HFFc6 (cell line): Measurements from ENCODE around the gene CADM2. TPM values are rescaled to one million over a fixed set of nuclear protein-coding genes. Genes with fewer than 3 reads are reported as not detected.

ENCODE experiments used
- DNase-seq: peaks from one replicate; pipeline ENCODE4 v3.0.0-alpha.2; 2018
- H3K27ac Mint-ChIP-seq: 2 replicates; pipeline ENCODE4 v1.8.0; 2020; ENCODE audit warnings: mild to moderate bottlenecking, mixed read lengths
- H3K27me3 Mint-ChIP-seq: 2 replicates; pipeline ENCODE4 v1.8.0; 2021; ENCODE audit warnings: mild to moderate bottlenecking, moderate library complexity, mixed read lengths; ENCODE audit not compliant: insufficient read depth
- H3K36me3 Mint-ChIP-seq: 2 replicates; pipeline ENCODE4 v1.8.0; 2021; ENCODE audit warnings: low read depth, mixed read lengths
- H3K4me1 Mint-ChIP-seq: 2 replicates; pipeline ENCODE4 v1.8.0; 2020; ENCODE audit warnings: low read depth, mixed read lengths
- H3K4me3 Mint-ChIP-seq: 2 replicates; pipeline ENCODE4 v1.8.0; 2020; ENCODE audit warnings: mild to moderate bottlenecking, moderate library complexity, mixed read lengths
- H3K9me3 Mint-ChIP-seq: 2 replicates; pipeline ENCODE4 v1.8.0; 2020; ENCODE audit warnings: mild to moderate bottlenecking, mixed read lengths
- CTCF ChIP-seq: fragments of 200-600 bp; sonication (generic); IDR thresholded peaks from 2 replicates; pipeline ENCODE4 v1.5.0; 2021; ENCODE audit warnings: antibody characterized with exemption, mild to moderate bottlenecking
- total RNA-seq, 6 experiments: library from RNA; stranded (reverse); fragmentation: NEBNext Ultra II Directional; extraction: Animal tissue kit (Norgen Biotek cat#: 25700); gene quantifications; 2 replicates in 1 of 6; 3 replicates in 5 of 6; pipeline ENCODE4 v1.2.3, GENCODE V29; 2021

CADM2 gene
- total RNA-seq, 6 experiments from 2014 or later: not detected

GRCh38 chr3:85020828-85021227 is 62.0 kb downstream of the CADM2 start:
- no peaks in the 10 kb centered on the region for H3K4me1 Mint-ChIP-seq
- no peaks in the 10 kb centered on the region for H3K36me3 Mint-ChIP-seq
- DNase-seq: no peak
- no peak for TF ChIP-seq CTCF
- no peaks in the 10 kb centered on the region for H3K27me3 Mint-ChIP-seq
- no peak overlapping the region for H3K4me3 Mint-ChIP-seq
- no peak overlapping the region for H3K27ac Mint-ChIP-seq
- peaks cover 16% of the 10 kb centered on the region for H3K9me3 Mint-ChIP-seq

- Mint-ChIP-seq H3K4me3 (no peak overlapping the region), H3K27me3 (no peaks in the 10 kb centered on the region; the same call in 1 of the 2 replicates), H3K36me3 (no peaks in the 10 kb centered on the region), H3K27ac (no peak overlapping the region), H3K9me3 (peaks cover 31% of the 10 kb centered on the region), H3K4me1 (no peaks in the 10 kb centered on the region)
- no peak for TF ChIP-seq CTCF
- DNase-seq: no peak
Measured at GRCh38 chr3:85030052-85030451, 71.3 kb downstream of the CADM2 start.

GRCh38 chr3:85037203-85037602 is 78.4 kb downstream of the CADM2 start:
- peaks cover 33% of the 10 kb centered on the region for H3K9me3 Mint-ChIP-seq
- no peaks in the 10 kb centered on the region; the same call in 1 of the 2 replicates for H3K27me3 Mint-ChIP-seq
- H3K4me1 Mint-ChIP-seq: no peaks in the 10 kb centered on the region
- DNase-seq: no peak
- H3K36me3 Mint-ChIP-seq: no peaks in the 10 kb centered on the region
- TF ChIP-seq CTCF: no peak
- H3K4me3 Mint-ChIP-seq: no peak overlapping the region
- no peak overlapping the region for H3K27ac Mint-ChIP-seq

GRCh38 chr3:85041001-85041400 is 82.2 kb downstream of the CADM2 start:
- no peak for DNase-seq
- no peaks in the 10 kb centered on the region for H3K4me1 Mint-ChIP-seq
- TF ChIP-seq CTCF: no peak
- H3K36me3 Mint-ChIP-seq: no peaks in the 10 kb centered on the region
- no peak overlapping the region for H3K27ac Mint-ChIP-seq
- H3K27me3 Mint-ChIP-seq: no peaks in the 10 kb centered on the region
- peaks cover 33% of the 10 kb centered on the region for H3K9me3 Mint-ChIP-seq
- H3K4me3 Mint-ChIP-seq: no peak overlapping the region

GRCh38 chr3:85041562-85042055 is 82.8 kb downstream of the CADM2 start:
- DNase-seq: no peak
- H3K27me3 Mint-ChIP-seq: no peaks in the 10 kb centered on the region
- no peaks in the 10 kb centered on the region for H3K36me3 Mint-ChIP-seq
- no peaks in the 10 kb centered on the region for H3K4me1 Mint-ChIP-seq
- no peak for TF ChIP-seq CTCF
- peaks cover 33% of the 10 kb centered on the region for H3K9me3 Mint-ChIP-seq
- H3K27ac Mint-ChIP-seq: no peak overlapping the region
- no peak overlapping the region for H3K4me3 Mint-ChIP-seq

GRCh38 chr3:85050821-85051220 is 92.0 kb downstream of the CADM2 start:
- Mint-ChIP-seq H3K4me1 (no peaks in the 10 kb centered on the region), H3K27me3 (no peaks in the 10 kb centered on the region; the same call in 1 of the 2 replicates), H3K36me3 (no peaks in the 10 kb centered on the region), H3K27ac (no peak overlapping the region), H3K9me3 (peaks cover 26% of the 10 kb centered on the region), H3K4me3 (no peak overlapping the region)
- no peak for DNase-seq
- no peak for TF ChIP-seq CTCF
